HepG2 (cell line): ENCODE data around the gene HIVEP2. TPM values are rescaled to one million over a fixed set of nuclear protein-coding genes. Genes with fewer than 3 reads are reported as not detected.

Source experiments
- ARHGAP35 ChIP-seq: sonication (generic); formaldehyde crosslinking; IDR thresholded peaks from 2 replicates; pipeline ENCODE4 v1.9.0; 2022; ENCODE audit warnings: mild to moderate bottlenecking, inconsistent platforms, moderate library complexity, missing genetic modification reagents, borderline replicate concordance
- FOSL2 ChIP-seq: sonication (generic); formaldehyde crosslinking; IDR thresholded peaks from 2 replicates; pipeline ENCODE4 v1.4.0; 2020; ENCODE audit warnings: missing genetic modification reagents
- FOXM1 ChIP-seq: sonication (generic); formaldehyde crosslinking; IDR thresholded peaks from 2 replicates; pipeline ENCODE4 v1.5.0; 2020; ENCODE audit warnings: missing genetic modification reagents
- GABPB1 ChIP-seq: IDR thresholded peaks from 2 replicates; pipeline ENCODE4 v1.6.1; 2016; ENCODE audit warnings: mild to moderate bottlenecking, missing genetic modification reagents, moderate library complexity, missing compliant biosample characterization
- KDM6A ChIP-seq: IDR thresholded peaks from 2 replicates; pipeline ENCODE4 v1.6.1; 2016; ENCODE audit warnings: low read depth
- MAFF ChIP-seq: IDR thresholded peaks from 2 replicates; pipeline ENCODE4 v1.6.1; 2011; ENCODE audit warnings: low read depth, low read length, improper control_type of control experiment
- RXRB ChIP-seq: IDR thresholded peaks from 2 replicates; pipeline ENCODE4 v1.6.1; 2016; ENCODE audit warnings: borderline replicate concordance, missing genetic modification reagents, missing compliant biosample characterization
- SP5 ChIP-seq: IDR thresholded peaks from 2 replicates; pipeline ENCODE4 v1.6.1; 2016; ENCODE audit warnings: low read depth, borderline replicate concordance
- STAG1 ChIP-seq: sonication (generic); formaldehyde crosslinking; IDR thresholded peaks from 2 replicates; pipeline ENCODE4 v1.4.0; 2020; ENCODE audit warnings: missing genetic modification reagents
- THAP7 ChIP-seq: sonication (generic); formaldehyde crosslinking; IDR thresholded peaks from 2 replicates; pipeline ENCODE4 v1.8.1; 2023; ENCODE audit warnings: mild to moderate bottlenecking, missing genetic modification reagents
- YEATS2 ChIP-seq: sonication (generic); formaldehyde crosslinking; IDR thresholded peaks from 2 replicates; pipeline ENCODE4 v1.4.0; 2020; ENCODE audit warnings: missing genetic modification reagents, borderline replicate concordance
- ZBTB14 ChIP-seq: sonication (generic); formaldehyde crosslinking; IDR thresholded peaks from 2 replicates; pipeline ENCODE4 v1.4.0; 2020; ENCODE audit warnings: missing genetic modification reagents
- ZFP41 ChIP-seq: sonication (generic); formaldehyde crosslinking; IDR thresholded peaks from 2 replicates; pipeline ENCODE4 v1.4.0; 2020; ENCODE audit warnings: mild to moderate bottlenecking, missing genetic modification reagents, borderline replicate concordance
- ZFP91 ChIP-seq: sonication (generic); formaldehyde crosslinking; IDR thresholded peaks from 2 replicates; pipeline ENCODE4 v1.9.0; 2022; ENCODE audit warnings: missing genetic modification reagents, mild to moderate bottlenecking, borderline replicate concordance
- ZKSCAN5 ChIP-seq: sonication (generic); formaldehyde crosslinking; IDR thresholded peaks from 2 replicates; pipeline ENCODE4 v1.5.1; 2020; ENCODE audit warnings: mild to moderate bottlenecking, missing genetic modification reagents
- ZNF251 ChIP-seq: sonication (generic); formaldehyde crosslinking; IDR thresholded peaks from 2 replicates; pipeline ENCODE4 v1.9.0; 2021; ENCODE audit warnings: mild to moderate bottlenecking, missing genetic modification reagents
- ZNF414 ChIP-seq: sonication (generic); formaldehyde crosslinking; IDR thresholded peaks from 2 replicates; pipeline ENCODE4 v1.5.0; 2020; ENCODE audit warnings: missing genetic modification reagents
- ZNF44 ChIP-seq: sonication (generic); formaldehyde crosslinking; IDR thresholded peaks from 2 replicates; pipeline ENCODE4 v1.5.1; 2020; ENCODE audit warnings: mild to moderate bottlenecking, missing genetic modification reagents
- ZNF589 ChIP-seq: sonication (generic); formaldehyde crosslinking; conservative IDR thresholded peaks from 2 replicates; pipeline ENCODE4 v1.8.0; 2022; ENCODE audit warnings: mild to moderate bottlenecking, moderate library complexity, missing genetic modification reagents
- ZNF607 ChIP-seq: sonication (generic); formaldehyde crosslinking; IDR thresholded peaks from 2 replicates; pipeline ENCODE4 v1.5.1; 2020; ENCODE audit warnings: missing genetic modification reagents, mild to moderate bottlenecking, borderline replicate concordance
- ZNF709 ChIP-seq: sonication (generic); formaldehyde crosslinking; IDR thresholded peaks from 2 replicates; pipeline ENCODE4 v1.5.0; 2020; ENCODE audit warnings: mild to moderate bottlenecking, missing genetic modification reagents
- ZNF747 ChIP-seq: sonication (generic); formaldehyde crosslinking; IDR thresholded peaks from 2 replicates; pipeline ENCODE4 v1.8.1; 2023; ENCODE audit warnings: missing genetic modification reagents, mild to moderate bottlenecking, borderline replicate concordance
- ZNF772 ChIP-seq: sonication (generic); formaldehyde crosslinking; IDR thresholded peaks from 2 replicates; pipeline ENCODE4 v1.5.0; 2020; ENCODE audit warnings: mild to moderate bottlenecking, missing genetic modification reagents
- ZNF776 ChIP-seq: sonication (generic); formaldehyde crosslinking; IDR thresholded peaks from 2 replicates; pipeline ENCODE4 v1.4.0; 2020; ENCODE audit warnings: mild to moderate bottlenecking, missing genetic modification reagents
- polyA plus RNA-seq, 8 experiments: library from polyadenylated mRNA; depleted of rRNA in 3 of 8; stranded (reverse) in 7 of 8; unstranded in 1 of 8; fragments of >200 nt; fragmentation: Illumina TruSeq in 4 of 8; extraction: Trizol in 4 of 8; gene quantifications; 2 replicates each; pipeline versions ENCODE4 v1.2.1 to v1.2.3, GENCODE V29; 2011 to 2016; ENCODE audit warnings: low read depth in 4 of 8, missing spikeins in 1 of 8, mixed read lengths in 1 of 8; ENCODE audit not compliant: insufficient read depth in 1 of 8
- total RNA-seq, 5 experiments: library from RNA; depleted of rRNA; stranded (reverse); fragments of >200 nt; fragmentation: Illumina TruSeq; extraction: Trizol; gene quantifications; 2 replicates each; pipeline ENCODE4 v1.2.3, GENCODE V29; 2016; ENCODE audit warnings: low read depth in 1 of 5

Gene HIVEP2
- total and polyA plus RNA-seq, 2 of the 13 experiments (the other 11 are each of a cell fraction or from before 2014, with no cell fraction given) = 3.4 to 12.9 TPM

- TF ChIP-seq ZBTB14 (no peak), FOXM1 (CRISPR knock-in tag) (no peak), ZFP41 (CRISPR knock-in tag) (no peak; the same call in 1 of the 2 replicates), ZKSCAN5 (CRISPR knock-in tag) (no peak), ZNF709 (CRISPR knock-in tag) (peak; percentile 50; the same call in 1 of the 2 replicates), ZNF44 (CRISPR knock-in tag) (0 out of 2 replicates have a peak, but pooled peaks have one; percentile 41), YEATS2 (CRISPR knock-in tag) (peak; percentile 34; the same call in 1 of the 2 replicates), GABPB1 (CRISPR knock-in tag) (peak; percentile 73), ZNF772 (CRISPR knock-in tag) (peak; percentile 91), ZNF589 (CRISPR knock-in tag) (no peak), SP5 (CRISPR knock-in tag) (peak; percentile 69), STAG1 (CRISPR knock-in tag) (peak; percentile 52), KDM6A (CRISPR knock-in tag) (peak; percentile 94), ZNF414 (CRISPR knock-in tag) (no peak; the same call in none of the 2 replicates), RXRB (CRISPR knock-in tag) (peak; percentile 95), ZNF251 (CRISPR knock-in tag) (no peak), ARHGAP35 (CRISPR knock-in tag) (peak; percentile 45; the same call in 1 of the 2 replicates), ZNF747 (CRISPR knock-in tag) (peak; percentile 88; the same call in 1 of the 2 replicates), ZNF776 (CRISPR knock-in tag) (no peak), MAFF (no peak), FOSL2 (CRISPR knock-in tag) (peak; percentile 85), ZFP91 (peak; percentile 95), THAP7 (CRISPR knock-in tag) (no peak; the same call in 1 of the 2 replicates), ZNF607 (peak; percentile 66; the same call in 1 of the 2 replicates)
Measured at GRCh38 chr6:142845624-142846458, 99.1 kb downstream of the HIVEP2 start (continued).
